GM12865 (cell line): ENCODE results near the gene YKT6.

ENCODE experiments used
- DNase-seq: peaks from one replicate; pipeline ENCODE4 v3.0.0; 2010; ENCODE audit warnings: low read depth
- H3K4me3 ChIP-seq: 2 replicates; pipeline ENCODE4 v1.5.1; 2011; ENCODE audit warnings: mild to moderate bottlenecking, low read depth, low read length, control low read depth
- CTCF ChIP-seq: IDR thresholded peaks from 2 replicates; pipeline ENCODE4 v1.5.1; 2011; ENCODE audit warnings: low read length, control low read depth, low read depth, inconsistent platforms; ENCODE audit not compliant: insufficient read depth; ENCODE audit errors: missing control alignments

The YKT6 gene

GRCh38 chr7:44232901-44233715 lies 32.3 kb downstream of the YKT6 start:
- TF ChIP-seq CTCF, result no peak
- H3K4me3 ChIP-seq, result no peak overlapping the region
- DNase-seq, result no peak

- DNase-seq, result no peak
- TF ChIP-seq CTCF, result no peak
- no peak overlapping the region for H3K4me3 ChIP-seq
These were observed 34.3 kb downstream of the YKT6 start for GRCh38 chr7:44235066-44235465.

- TF ChIP-seq CTCF, result no peak
- no peak for DNase-seq
- H3K4me3 ChIP-seq, result no peak overlapping the region
These were observed 35.0 kb downstream of the YKT6 start for GRCh38 chr7:44235582-44236332.

- TF ChIP-seq CTCF, result no peak
These were observed 35.6 kb downstream of the YKT6 start for GRCh38 chr7:44236333-44236728.

GRCh38 chr7:44237696-44238095 lies 36.9 kb downstream of the YKT6 start:
- no peak for DNase-seq
- no peak for TF ChIP-seq CTCF
- no peak overlapping the region for H3K4me3 ChIP-seq

More at GRCh38 chr7:44236333-44236728, 35.6 kb downstream of the YKT6 start:
- no peak overlapping the region for H3K4me3 ChIP-seq
- DNase-seq, result no peak

DNA sequence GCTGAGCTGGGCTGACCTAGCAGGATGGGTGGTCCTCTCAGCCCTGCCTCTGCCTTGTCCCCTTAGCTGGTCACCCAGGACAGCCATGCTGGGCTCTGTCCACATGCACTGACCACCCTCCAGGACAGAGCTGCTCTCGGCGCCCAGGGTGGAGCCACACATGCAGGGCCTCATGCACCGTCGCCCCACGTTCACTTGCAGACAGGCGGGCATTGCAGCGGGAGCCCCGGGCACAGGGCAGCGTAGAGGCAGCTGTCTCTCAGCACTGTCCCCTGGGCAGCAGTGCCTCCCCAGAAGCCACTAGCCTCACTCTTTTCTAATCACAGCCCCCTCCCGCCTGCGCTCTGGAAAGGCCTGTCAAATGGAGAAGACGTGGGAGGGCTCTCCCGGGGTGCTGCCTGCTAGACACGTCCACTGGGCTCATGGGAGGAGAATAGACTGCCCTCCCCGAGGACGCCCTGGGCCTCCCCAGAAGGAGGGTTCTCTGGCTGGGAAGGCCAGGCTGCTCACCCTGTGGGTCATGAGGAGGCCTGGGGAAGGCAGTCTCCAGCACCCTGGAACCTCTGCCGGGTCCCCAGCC lies 37.4 kb downstream of the YKT6 start:
- no peak for DNase-seq
- TF ChIP-seq CTCF, result no peak

More for the DNA sequence above, 37.4 kb downstream of the YKT6 start:
- no peak overlapping the region for H3K4me3 ChIP-seq
